DOHH2 (cell line): ENCODE data around the gene DACT3.

Source experiments
- H3F3A ChIP-seq: fragments of 200-600 bp; sonication (generic), shearing (Covaris generic); 2 replicates; pipeline ENCODE4 v1.6.0; 2016; ENCODE audit warnings: antibody characterized with exemption, mild to moderate bottlenecking; ENCODE audit not compliant: control insufficient read depth, insufficient read depth
- H3K27ac ChIP-seq: fragments of 200-600 bp; sonication (generic); 2 replicates; pipeline ENCODE4 v1.5.1; 2014; ENCODE audit warnings: low read depth, mild to moderate bottlenecking, low read length, moderate library complexity
- H3K27me3 ChIP-seq: fragments of 200-600 bp; sonication (generic); 2 replicates; pipeline ENCODE4 v1.6.1; 2014; ENCODE audit warnings: mild to moderate bottlenecking, low read length, mixed read lengths; ENCODE audit not compliant: control insufficient read depth
- H3K36me3 ChIP-seq: fragments of 200-600 bp; sonication (generic); 2 replicates; pipeline ENCODE4 v1.6.1; 2014; ENCODE audit warnings: mild to moderate bottlenecking, low read length, moderate library complexity, mixed read lengths; ENCODE audit not compliant: control insufficient read depth
- H3K4me1 ChIP-seq: fragments of 200-600 bp; sonication (generic); 2 replicates; pipeline ENCODE4 v1.6.1; 2014; ENCODE audit warnings: mild to moderate bottlenecking, low read length, mixed read lengths; ENCODE audit not compliant: control insufficient read depth
- H3K4me2 ChIP-seq: fragments of 200-600 bp; sonication (generic); 2 replicates; pipeline ENCODE4 v1.6.0; 2014; ENCODE audit warnings: mild to moderate bottlenecking, low read length, moderate library complexity
- H3K4me3 ChIP-seq: fragments of 200-600 bp; sonication (generic); 2 replicates; pipeline ENCODE4 v1.5.1; 2014; ENCODE audit warnings: mild to moderate bottlenecking, low read length, mixed read lengths
- H3K79me2 ChIP-seq: fragments of 200-600 bp; sonication (generic); 2 replicates; pipeline ENCODE4 v1.6.1; 2014; ENCODE audit warnings: mild to moderate bottlenecking, low read length, mixed read lengths; ENCODE audit not compliant: control insufficient read depth
- H3K9me2 ChIP-seq: fragments of 200-600 bp; sonication (generic); replicated peaks from 2 replicates; pipeline ENCODE4 v1.6.1; 2014; ENCODE audit warnings: mild to moderate bottlenecking, low read length, mixed read lengths; ENCODE audit not compliant: control insufficient read depth
- H3K9me3 ChIP-seq: fragments of 200-600 bp; sonication (generic); 2 replicates; pipeline ENCODE4 v1.6.1; 2014; ENCODE audit warnings: antibody characterized with exemption, low read length, mixed read lengths; ENCODE audit not compliant: control insufficient read depth, insufficient read depth
- H4K20me1 ChIP-seq: fragments of 200-600 bp; sonication (generic); 2 replicates; pipeline ENCODE4 v1.6.0; 2014; ENCODE audit warnings: low read depth, mild to moderate bottlenecking, antibody characterized with exemption, low read length, moderate library complexity; ENCODE audit not compliant: control insufficient read depth, insufficient read depth
- EZH2phosphoT487 ChIP-seq: fragments of 200-600 bp; sonication (generic); IDR thresholded peaks from 2 replicates; pipeline ENCODE4 v1.6.1; 2017; ENCODE audit warnings: borderline replicate concordance, mild to moderate bottlenecking, antibody characterized with exemption, low read length, moderate library complexity, mixed read lengths
- TF ChIP-seq, protein P1 (sequence below): fragments of 200-600 bp; sonication (generic); IDR thresholded peaks from one replicate; pipeline ENCODE4 v1.5.1; 2014; ENCODE audit warnings: antibody characterized with exemption, mild to moderate bottlenecking, low read depth, low read length; ENCODE audit not compliant: poor library complexity, severe bottlenecking

Gene DACT3

DNA sequence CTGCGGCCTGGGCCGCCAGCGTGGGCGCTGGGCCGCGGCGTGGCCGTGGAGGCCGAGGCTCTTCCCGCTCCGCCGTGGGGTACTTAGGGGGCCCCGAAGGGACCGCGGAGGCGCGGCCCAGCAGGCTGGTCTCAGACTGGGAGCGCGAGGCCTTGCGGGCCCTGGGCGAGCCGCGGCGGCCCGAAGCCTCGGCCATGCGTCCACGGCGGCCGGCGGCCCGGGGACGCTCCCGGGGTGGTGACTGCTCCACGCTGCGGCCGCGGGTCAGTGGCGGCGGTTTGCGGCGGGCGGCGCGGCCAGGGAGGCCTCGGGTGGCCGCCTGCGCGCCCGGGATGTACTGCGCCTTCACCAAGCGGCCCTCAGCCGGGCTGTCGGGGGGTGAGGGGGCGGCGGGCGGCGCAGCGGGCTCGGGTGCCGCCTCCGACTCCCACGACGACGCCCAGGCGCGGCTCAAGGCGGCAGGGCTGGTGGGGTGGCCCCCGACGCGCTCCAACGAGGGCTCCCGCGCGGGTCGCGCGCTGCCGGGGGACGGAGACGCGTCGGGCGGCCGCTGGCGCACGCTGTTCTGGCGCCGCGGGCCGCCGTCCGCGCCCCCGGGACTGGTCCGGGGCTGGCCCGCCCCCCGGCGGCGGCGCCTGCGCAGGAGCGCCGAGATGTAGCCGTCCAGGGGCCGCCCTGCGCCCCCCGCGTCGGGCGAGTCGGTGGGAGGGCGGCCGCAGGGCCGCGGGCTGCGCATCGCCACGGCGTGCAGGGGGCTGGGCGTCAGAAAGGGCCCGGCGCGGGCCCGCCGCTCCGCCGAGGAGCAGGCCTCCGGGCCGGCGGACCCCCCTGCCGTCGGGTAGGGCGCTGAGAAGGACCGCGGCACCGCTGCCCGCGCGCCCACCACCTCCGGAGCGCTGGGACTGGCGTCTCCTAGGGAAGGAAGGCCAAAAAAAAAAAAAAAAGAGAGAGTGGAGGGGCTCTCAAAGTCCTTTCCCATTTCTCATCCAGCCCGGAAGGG, 11.7 kb downstream of the DACT3 start:
- no peak for TF ChIP-seq EZH2phosphoT487
- TF ChIP-seq, protein P1, sequence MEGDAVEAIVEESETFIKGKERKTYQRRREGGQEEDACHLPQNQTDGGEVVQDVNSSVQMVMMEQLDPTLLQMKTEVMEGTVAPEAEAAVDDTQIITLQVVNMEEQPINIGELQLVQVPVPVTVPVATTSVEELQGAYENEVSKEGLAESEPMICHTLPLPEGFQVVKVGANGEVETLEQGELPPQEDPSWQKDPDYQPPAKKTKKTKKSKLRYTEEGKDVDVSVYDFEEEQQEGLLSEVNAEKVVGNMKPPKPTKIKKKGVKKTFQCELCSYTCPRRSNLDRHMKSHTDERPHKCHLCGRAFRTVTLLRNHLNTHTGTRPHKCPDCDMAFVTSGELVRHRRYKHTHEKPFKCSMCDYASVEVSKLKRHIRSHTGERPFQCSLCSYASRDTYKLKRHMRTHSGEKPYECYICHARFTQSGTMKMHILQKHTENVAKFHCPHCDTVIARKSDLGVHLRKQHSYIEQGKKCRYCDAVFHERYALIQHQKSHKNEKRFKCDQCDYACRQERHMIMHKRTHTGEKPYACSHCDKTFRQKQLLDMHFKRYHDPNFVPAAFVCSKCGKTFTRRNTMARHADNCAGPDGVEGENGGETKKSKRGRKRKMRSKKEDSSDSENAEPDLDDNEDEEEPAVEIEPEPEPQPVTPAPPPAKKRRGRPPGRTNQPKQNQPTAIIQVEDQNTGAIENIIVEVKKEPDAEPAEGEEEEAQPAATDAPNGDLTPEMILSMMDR: no peak
- Histone ChIP-seq H3F3A (no peaks in the 10 kb centered on the region), H4K20me1 (no peaks in the 10 kb centered on the region), H3K27ac (no peak overlapping the region), H3K4me2 (no peak overlapping the region), H3K4me1 (no peaks in the 10 kb centered on the region), H3K27me3 (peaks cover 12% of the 10 kb centered on the region), H3K36me3 (no peaks in the 10 kb centered on the region), H3K4me3 (no peak overlapping the region), H3K79me2 (no peaks in the 10 kb centered on the region), H3K9me3 (no peaks in the 10 kb centered on the region), H3K9me2 (no peaks in the 10 kb centered on the region)

DNA sequence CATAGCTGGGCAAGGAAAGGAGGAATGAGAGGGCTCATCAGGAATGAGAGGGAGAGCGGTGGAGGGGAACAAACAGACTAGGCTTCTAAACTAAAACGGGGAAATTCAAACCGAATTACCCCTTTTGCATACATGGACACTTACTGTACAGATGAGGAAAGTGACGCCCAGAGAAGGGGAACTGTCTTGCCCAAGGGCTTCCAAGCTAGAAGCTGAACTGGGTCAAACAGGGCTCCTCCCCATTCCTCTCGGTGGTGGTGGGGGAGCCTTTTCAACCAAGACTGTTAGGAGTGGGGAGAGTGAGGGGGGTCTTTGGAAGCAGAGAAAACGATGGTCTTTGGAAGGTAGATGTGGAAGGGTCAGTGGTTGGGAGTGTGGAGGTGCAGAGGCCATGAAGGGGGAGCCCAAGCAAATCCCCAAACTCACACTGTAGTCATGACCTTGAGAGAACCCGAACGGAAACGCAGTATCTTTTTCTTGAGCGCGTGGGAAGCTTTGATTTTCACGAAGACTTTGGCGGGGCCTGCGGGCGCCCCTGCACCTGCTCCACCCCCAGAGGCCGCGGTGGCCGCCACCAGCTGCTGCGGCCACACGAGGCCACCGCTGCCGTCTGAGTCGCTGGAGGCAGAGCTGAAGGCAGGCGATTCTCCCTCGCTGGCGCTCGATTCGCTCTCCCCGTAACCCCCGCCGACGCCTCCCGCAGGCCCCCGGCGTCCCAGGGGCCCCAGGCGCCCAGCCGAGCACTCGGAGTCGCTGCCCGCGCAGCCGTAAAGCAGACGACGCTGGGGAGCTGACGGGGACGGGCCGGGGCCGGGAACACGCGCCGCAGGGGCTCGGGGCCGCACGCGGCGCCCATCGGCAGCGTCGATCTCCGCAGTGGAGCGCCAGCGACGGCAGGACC, 12.7 kb downstream of the DACT3 start:
- Histone ChIP-seq H3F3A (no peaks in the 10 kb centered on the region), H3K4me1 (no peaks in the 10 kb centered on the region), H3K9me3 (no peaks in the 10 kb centered on the region), H3K4me3 (no peak overlapping the region), H4K20me1 (no peaks in the 10 kb centered on the region), H3K4me2 (no peak overlapping the region), H3K27me3 (peaks cover 12% of the 10 kb centered on the region), H3K79me2 (no peaks in the 10 kb centered on the region), H3K27ac (no peak overlapping the region), H3K9me2 (no peaks in the 10 kb centered on the region), H3K36me3 (no peaks in the 10 kb centered on the region)
- TF ChIP-seq EZH2phosphoT487: no peak
- TF ChIP-seq, protein P1: no peak

DNA sequence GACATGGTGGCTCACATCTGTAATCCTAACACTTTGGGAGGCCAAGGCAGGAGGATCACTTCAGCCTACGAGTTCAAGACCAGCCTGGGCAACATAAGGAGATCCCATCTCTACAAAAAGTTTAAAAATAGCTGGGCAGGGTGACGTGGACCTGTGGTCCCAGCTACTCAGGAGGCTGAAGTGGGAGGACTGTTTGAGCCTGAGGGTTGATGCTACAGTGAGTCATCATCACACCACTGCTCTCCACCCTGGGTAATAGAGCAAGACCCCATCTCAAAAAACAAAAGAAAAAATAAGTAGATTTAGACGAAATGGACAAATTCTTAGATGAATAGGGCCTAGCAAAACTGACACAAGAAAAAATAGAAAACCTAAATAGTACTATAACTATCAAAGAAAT, 14.6 kb downstream of the DACT3 start:
- no peaks in the 10 kb centered on the region for H3K9me2 ChIP-seq
- H3K27ac ChIP-seq: no peak overlapping the region
- no peaks in the 10 kb centered on the region for H3F3A ChIP-seq
- no peaks in the 10 kb centered on the region for H3K4me1 ChIP-seq
- no peak overlapping the region for H3K4me2 ChIP-seq
- H3K4me3 ChIP-seq: no peak overlapping the region
- H4K20me1 ChIP-seq: no peaks in the 10 kb centered on the region
- no peak for TF ChIP-seq EZH2phosphoT487
- TF ChIP-seq, protein P1: no peak
- H3K9me3 ChIP-seq: no peaks in the 10 kb centered on the region
- H3K36me3 ChIP-seq: no peaks in the 10 kb centered on the region
- H3K27me3 ChIP-seq: peaks cover 16% of the 10 kb centered on the region
- H3K79me2 ChIP-seq: no peaks in the 10 kb centered on the region
